NCI-H2171 (cell line): Measurements from ENCODE around the gene AGBL4.

Source experiments
- DNase-seq: peaks from one replicate; lab custom pipeline; 2025; lab: John Stamatoyannopoulos, UW

Gene AGBL4

DNA sequence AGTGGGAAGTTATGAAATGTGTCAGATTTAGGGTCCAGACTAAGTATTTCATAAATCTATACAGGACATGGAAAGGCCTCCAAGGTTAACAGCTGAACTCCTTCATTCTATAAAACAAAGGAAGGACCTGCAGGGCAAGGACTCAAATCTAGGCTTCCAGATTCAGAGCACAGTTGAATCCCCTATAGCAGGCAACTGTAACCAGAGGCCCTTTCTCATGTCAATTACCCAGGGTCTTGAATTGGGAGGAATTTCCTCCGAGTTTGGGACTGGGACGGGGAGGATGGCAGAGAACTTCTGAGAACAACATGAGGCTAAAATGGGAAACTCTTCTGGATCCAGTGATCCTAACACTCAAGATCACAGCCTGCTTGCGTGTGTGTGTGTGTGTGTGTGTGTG, 1134.1 kb downstream of the AGBL4 start:
- DNase-seq = no peak

DNA sequence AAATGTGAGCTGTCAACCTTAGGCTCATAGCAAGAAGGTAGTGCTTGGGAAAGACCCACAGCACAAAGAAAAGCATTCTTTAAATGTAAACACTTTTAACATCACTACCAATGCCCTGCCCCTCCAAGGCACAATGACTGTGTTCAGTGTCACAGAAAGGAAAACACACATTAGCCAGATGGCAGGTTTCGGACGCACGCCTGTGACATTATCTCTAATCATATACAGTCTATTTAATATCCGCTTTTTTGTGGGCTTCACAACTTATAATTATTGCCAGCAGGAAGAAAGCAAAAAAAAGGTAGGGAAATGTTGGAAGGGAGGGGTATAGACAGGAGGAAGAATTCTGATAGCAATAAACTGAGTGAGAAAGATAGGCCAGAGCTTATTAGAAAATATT, 1134.7 kb downstream of the AGBL4 start:
- DNase-seq = peak; percentile 17

DNA sequence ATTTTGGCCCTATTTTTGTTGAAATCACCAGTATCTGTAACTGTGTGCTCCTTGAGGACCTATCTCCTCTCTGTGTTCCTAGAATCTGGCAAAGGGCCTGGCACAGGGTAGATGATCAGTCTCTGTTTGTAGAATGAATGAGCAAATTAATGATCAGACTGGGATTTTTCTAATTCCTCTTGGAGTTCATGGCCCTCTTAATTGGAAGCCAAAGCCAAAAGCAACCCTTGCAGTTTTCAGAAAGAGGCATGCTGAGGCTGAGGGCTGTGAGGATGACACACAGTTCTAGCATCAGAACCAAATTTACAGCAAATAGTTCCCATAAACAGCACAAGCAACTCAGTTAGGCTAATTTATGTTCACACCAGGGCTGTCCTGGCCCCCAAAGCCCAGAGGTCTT, 1136.0 kb downstream of the AGBL4 start:
- DNase-seq = no peak

DNA sequence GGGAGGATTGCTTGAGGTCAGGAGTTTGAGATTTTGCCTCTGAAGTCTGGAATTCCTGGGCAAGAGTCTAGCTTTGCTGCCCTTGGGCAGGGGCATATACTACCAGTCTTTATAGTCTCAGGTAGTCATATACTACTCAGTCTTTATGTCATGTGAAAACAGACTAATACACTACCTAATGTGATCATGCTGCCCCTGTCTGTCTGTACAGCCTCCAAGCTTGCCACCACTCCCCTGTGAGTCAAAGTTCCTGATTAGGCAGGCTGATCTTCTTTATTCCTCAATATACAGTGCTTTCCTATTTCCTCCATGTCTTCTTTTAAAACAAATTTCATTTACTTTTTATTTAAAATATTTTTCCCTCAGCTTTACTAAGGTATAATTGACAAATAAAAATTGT, 1141.7 kb downstream of the AGBL4 start:
- no peak for DNase-seq

DNA sequence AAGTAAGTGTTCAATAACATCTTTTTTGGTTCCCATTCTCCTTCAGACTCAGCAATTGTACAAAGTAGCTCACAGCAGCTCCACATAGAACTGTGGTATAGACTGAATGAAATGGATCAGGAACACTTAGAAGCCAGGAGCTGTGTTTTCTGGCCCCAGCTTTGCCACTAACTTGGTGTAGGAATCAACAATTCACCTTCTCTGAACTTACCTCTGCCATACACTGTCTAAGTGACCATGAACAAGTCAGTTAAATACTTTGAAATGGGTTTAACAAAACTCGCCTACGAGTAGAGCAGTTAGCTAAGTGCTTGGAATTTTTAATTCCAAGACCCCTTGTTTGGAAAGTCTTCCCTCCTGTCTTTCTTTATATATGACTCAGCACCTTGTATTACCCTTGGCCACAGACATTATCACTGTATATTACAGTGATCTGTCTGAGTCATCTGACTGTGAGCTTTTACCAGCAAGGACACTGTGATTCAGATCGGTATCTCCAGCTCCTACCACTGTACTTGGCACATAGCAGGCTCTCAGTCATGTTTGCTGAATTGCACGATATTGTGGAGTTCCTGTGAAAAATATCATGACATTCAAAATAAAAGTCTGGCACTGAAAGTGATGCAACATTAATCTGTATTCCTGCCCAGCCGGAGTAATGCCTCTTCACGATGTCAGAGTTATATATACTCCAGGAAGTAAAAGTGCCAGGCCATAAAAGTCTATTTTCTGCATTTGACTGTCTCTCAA, 1145.4 kb downstream of the AGBL4 start:
- no peak for DNase-seq

GRCh38 chr1:48876330-48876785, 1147.4 kb downstream of the AGBL4 start:
- DNase-seq = no peak

- peak; percentile 6 for DNase-seq
These were observed 1148.0 kb downstream of the AGBL4 start for GRCh38 chr1:48875552-48876329.

DNA sequence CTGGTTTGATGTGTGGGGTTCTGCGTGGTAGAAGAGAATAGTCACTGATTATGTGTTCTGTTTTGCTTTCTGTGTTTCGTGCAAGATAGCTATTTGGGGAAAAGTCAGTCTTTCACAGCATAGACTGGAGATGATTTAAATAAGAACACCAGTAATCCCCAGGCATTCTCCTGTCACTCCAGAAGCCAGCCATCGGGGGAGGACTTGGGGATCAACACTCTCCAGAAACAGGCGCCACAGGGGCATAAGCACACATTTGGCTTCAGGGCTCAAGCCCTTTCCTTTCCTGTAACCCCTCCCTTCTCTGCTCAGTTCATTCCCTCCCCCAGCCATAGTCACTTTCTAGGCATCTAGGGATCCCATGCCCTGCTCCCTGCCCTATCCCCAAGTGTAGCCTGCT, 1149.8 kb downstream of the AGBL4 start:
- DNase-seq = no peak

GRCh38 chr1:48870596-48870995, 1153.2 kb downstream of the AGBL4 start:
- DNase-seq = peak; percentile 4

DNA sequence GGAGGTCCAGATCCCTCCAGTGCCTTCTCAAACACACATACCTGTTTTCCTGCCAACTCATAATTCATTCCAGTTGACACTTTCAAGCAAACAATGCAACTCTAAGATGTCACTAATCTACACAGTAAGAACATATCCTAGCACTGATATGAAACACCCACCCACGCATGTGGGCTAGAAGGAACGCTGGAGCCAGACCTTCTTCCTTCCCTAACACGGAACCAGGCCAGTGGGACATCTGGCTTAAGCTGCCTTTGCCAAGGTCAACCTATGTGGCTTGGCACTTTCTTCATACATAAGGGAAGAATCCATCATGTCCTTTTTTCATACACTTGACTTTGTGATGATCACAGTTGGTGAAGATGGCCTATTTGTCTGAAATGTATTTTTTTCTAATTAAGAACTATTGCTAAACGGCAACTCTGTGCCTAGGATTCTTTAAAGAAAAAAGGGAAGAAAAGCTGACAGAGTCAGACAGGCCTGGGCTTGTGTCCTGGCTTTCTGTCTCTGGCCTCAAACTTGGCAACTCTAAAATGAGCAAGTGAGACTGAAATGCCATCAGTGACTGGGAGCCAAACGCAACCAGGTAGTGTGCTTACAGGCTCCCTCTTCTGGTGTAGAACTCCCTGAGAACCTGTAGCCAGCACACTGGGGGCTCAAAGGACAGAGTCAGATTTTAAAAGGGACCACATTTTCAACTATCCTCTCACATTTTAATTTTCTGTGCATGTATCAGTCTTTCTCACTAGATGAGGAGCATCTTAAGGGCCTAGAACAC, 1154.4 kb downstream of the AGBL4 start:
- DNase-seq = no peak

DNA sequence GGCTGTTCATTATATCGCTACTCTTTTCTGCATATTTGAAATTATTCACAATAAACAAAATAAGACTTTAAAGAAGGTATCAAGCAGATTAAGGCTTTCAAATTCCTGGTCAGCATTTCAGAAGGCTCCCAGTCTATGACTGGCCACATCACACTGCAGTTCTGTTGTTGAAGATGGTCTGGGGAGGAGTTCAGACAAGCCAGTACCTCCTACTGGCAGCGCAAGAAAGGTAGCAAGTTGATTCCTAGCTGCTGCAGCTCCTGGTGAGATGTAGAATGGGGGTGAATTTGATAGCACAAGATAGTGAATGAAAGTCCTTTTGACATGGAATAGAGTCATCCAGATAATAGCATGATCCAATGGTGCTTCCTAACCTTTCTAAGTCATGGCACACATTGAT, 1158.8 kb downstream of the AGBL4 start:
- no peak for DNase-seq

GRCh38 chr1:48859456-48859855, 1164.3 kb downstream of the AGBL4 start:
- DNase-seq = no peak

DNA sequence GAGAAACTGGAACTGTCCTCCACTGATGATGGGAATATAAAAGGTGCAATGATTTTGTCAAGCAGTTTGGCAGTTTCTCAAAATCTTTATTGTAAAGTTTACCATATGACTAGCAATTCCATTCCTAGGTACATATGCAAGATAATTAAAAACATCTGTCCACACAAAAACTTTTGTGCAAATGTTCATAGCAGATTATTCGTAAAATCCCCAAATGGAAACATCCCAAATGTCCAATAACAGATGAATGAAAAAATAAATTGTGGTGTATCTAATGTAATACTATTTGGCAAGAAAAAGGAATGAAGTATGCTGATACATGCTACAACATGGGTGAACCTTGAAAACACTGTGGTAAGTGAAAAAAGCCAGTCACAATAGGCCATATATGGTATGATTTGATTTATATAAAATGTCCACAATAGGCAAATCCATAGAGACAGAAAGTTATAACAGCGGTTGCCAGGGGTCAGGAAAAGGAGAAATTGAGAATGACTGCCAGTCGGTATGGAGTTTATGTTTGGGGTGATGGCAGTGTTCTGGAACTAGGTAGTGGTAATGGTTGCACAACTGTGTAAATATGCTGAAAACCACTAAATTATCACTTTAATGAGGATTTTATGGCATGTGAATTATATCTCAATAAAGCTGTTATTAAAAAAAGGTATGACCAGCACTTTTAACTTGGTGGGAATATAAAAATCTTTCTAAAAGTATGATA, 1165.4 kb downstream of the AGBL4 start:
- no peak for DNase-seq

- DNase-seq = no peak
These were observed 1170.7 kb downstream of the AGBL4 start for GRCh38 chr1:48853006-48853405.

- no peak for DNase-seq
These were observed 1172.1 kb downstream of the AGBL4 start for GRCh38 chr1:48851638-48852037.

DNA sequence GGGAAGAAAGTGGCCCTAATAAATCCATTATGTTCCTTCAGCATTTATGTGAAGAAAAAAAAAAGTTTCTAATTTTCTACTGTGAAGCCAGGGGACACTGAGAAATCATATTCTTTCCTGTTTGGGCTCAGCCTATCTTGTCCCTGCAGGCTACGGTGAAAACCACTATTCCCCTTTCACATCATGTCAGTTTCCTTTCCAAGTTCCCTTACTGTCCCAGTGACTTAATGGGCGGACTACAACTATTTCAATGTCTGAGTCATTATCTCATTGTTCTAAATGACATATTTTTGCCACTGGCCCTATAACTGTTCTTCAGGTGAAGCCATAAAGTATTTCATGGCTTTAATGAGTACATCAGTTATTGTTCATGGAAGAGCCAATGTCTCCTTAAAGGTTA, 1175.7 kb downstream of the AGBL4 start:
- DNase-seq = no peak

- no peak for DNase-seq
These were observed 1177.3 kb downstream of the AGBL4 start for GRCh38 chr1:48846441-48846840.

- no peak for DNase-seq
These were observed 1179.6 kb downstream of the AGBL4 start for GRCh38 chr1:48844187-48844586.

- no peak for DNase-seq
These were observed 1181.8 kb downstream of the AGBL4 start for GRCh38 chr1:48841966-48842365.

- no peak for DNase-seq
These were observed 1182.3 kb downstream of the AGBL4 start for GRCh38 chr1:48841461-48841860.

DNA sequence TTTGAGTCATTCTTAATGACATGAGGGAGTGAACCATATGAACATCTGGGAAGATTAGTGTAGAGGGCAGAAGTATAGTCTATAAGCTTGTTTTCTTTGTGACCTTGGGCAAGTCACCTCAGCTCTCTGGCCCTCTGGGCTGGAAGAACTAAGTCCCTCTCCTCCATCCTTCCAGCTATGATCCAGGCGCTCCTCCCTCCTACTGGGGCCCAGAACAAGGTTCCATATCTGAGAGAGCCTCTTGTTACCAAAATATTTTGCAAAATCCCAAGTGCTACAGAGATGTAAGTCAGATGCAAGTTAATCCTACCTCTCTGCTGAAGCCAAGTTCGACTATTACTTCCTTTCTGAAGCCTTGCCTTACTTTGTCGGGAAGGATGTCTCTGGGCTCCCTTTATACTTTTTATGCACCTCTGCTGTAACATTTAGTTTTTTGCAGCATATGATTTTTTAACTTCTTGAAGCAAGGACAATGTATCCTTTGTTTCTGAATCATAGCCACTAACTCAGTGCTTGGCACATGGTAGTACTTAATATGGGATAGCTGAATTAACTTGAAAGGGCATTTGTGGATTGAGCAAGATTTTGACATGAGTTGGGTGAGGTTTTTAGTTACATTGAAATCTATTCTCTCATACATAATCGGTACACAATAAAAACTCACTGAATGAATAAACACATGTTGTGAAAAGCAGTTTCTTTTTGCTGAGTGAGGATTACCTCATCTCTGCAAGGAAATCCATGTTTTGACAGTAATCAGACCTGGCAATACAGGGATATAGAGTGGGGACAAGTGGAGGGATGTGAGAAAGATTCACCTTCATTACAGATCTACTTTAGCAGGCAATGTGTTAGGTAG, 1192.4 kb downstream of the AGBL4 start:
- no peak for DNase-seq
